GM19023 (cell line): ENCODE results near the gene TDRKH.

Source experiments
- ATAC-seq: cut with Tn5 transposase; IDR thresholded peaks from one replicate; pipeline ENCODE4 v1.9.1; 2021; ENCODE audit warnings: mild to moderate bottlenecking, moderate library complexity; ENCODE audit not compliant: unreplicated experiment

Gene TDRKH

GRCh38 chr1:151790071-151790939, at the start of gene TDRKH:
Gene TDRKH, minus strand, starts transcription at chr1:151790500. Its CDS starts 7,478 bp downstream, at chr1:151783022.
- ATAC-seq, result peak; percentile 98

GRCh38 chr1:151839457-151840403, 49.4 kb upstream of the TDRKH start, which contains the start of gene C2CD4D:
Gene C2CD4D, minus strand, starts transcription at chr1:151839820. Its CDS starts 831 bp downstream, at chr1:151838989.
- ATAC-seq, result no peak

- ATAC-seq, result no peak
Measured at GRCh38 chr1:151839082-151839412, 48.7 kb upstream of the TDRKH start.

- ATAC-seq, result no peak
Measured at GRCh38 chr1:151838222-151839081, 48.2 kb upstream of the TDRKH start.

GRCh38 chr1:151837884-151838221, 47.6 kb upstream of the TDRKH start:
- ATAC-seq, result no peak

GRCh38 chr1:151837197-151837596, 46.9 kb upstream of the TDRKH start:
- no peak for ATAC-seq

GRCh38 chr1:151835596-151835995, 45.3 kb upstream of the TDRKH start:
- no peak for ATAC-seq

GRCh38 chr1:151834239-151834638, 43.9 kb upstream of the TDRKH start:
- no peak for ATAC-seq

GRCh38 chr1:151833172-151833900, 43.0 kb upstream of the TDRKH start:
- ATAC-seq, result no peak

- no peak for ATAC-seq
Measured at GRCh38 chr1:151832318-151832980, 42.1 kb upstream of the TDRKH start.

GRCh38 chr1:151831605-151832004, 41.3 kb upstream of the TDRKH start, which contains the start of gene RORC:
Gene RORC, minus strand, starts transcription at chr1:151831802. Its CDS starts 38 bp downstream, at chr1:151831764.
- ATAC-seq, result no peak

GRCh38 chr1:151831256-151831591, 40.9 kb upstream of the TDRKH start:
- no peak for ATAC-seq

GRCh38 chr1:151830055-151830454, 39.8 kb upstream of the TDRKH start:
- ATAC-seq, result no peak

- ATAC-seq, result no peak
Measured at GRCh38 chr1:151829352-151830046, 39.2 kb upstream of the TDRKH start.

- ATAC-seq, result no peak
Measured at GRCh38 chr1:151828921-151829320, 38.6 kb upstream of the TDRKH start.

GRCh38 chr1:151827853-151828252, 37.6 kb upstream of the TDRKH start:
- ATAC-seq, result no peak

GRCh38 chr1:151825751-151826660, 35.7 kb upstream of the TDRKH start:
- ATAC-seq, result no peak

- no peak for ATAC-seq
Measured at GRCh38 chr1:151825204-151825603, 34.9 kb upstream of the TDRKH start.
